GM21526 (cell line): ENCODE measurements around the gene NKX3-2.

Experiments
- ATAC-seq: cut with Tn5 transposase; IDR thresholded peaks from one replicate; pipeline ENCODE4 v1.9.1; 2021; ENCODE audit warnings: moderate library complexity; ENCODE audit not compliant: unreplicated experiment, low FRiP score

NKX3-2 gene

DNA sequence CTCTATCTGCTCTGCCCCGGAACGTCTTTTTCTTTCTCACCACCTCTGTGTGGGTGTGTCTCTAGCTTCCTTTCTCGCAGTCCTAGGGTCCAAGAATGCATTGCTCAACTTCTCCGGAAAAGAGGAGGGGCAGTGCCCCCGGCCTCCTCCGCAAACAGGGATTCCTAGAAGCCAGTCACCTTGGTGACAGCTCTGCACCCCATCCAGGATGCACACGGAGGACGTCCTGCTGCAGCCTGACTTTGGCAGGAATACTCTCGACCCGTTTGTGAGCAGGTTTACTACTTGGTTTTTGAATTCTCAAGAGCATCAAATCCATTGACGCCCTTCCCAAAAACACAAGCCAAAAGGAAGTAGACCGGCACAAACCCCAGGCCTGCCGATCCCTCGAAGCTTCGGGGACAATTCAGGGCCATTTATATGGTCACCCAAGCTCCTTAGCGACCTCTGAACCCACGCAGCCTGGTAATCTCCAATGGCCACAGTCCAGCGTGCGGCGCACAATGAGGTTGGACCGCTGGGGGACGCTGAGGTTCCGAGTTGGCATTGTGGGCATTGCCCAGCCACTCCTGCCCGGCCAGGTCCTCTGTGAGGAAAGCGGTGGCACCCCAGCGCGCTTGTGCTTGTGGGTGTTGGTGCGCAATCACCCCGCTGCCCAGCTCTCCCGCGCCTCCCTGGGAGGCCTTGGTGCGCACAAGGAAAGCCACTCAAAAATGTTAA lies 9.8 kb downstream of the NKX3-2 start:
- ATAC-seq, result no peak

DNA sequence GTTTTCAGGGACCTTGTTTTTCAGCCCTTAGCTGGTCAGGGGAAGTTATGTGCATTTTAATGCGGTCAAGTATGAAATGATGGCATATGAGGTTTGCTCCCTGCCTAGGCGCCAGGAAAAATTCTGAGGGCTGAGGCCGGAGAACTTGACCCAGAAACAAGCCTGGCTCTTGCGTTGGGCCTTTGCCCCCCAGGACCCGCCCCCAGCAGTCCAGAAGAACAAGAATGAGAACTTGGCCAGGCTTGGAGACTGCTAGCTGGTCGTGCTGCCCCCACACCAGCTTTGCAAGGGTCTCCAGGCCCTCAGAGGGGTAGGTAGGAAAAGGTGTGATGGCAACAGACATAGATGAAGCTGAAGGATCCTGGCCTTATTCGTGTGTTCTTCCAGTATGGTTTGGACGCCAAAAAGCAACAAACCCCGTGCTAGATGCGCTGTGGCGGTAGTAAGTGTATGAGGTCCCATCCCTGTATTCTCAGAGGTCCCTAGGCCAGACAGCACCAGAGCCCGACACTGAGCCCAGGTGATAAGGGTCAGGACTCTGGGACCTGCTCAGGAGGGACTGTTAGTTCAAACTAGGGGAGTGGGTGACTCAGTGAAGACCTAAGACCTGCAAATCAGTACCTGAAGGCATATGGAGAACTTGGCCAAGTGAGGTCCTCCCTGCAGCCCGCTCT lies 10.5 kb downstream of the NKX3-2 start:
- no peak for ATAC-seq

DNA sequence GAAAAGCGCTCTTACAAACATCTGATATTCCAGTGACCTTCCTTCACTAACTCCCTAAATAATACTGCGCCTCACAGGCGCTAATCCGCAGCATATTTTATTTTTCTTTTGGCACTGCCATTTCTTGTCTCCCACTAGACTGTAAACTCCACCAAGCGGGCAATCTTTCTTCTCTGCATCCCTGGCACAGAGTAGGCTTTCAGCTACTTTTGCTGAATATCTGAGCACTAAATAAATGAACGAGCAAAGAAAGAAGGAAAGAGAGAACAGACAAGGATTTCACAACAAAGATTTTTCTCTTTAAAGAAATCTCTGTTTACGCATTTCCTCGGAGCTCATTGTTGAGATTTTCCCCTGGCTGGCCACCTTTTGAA lies 12.7 kb downstream of the NKX3-2 start:
- no peak for ATAC-seq

DNA sequence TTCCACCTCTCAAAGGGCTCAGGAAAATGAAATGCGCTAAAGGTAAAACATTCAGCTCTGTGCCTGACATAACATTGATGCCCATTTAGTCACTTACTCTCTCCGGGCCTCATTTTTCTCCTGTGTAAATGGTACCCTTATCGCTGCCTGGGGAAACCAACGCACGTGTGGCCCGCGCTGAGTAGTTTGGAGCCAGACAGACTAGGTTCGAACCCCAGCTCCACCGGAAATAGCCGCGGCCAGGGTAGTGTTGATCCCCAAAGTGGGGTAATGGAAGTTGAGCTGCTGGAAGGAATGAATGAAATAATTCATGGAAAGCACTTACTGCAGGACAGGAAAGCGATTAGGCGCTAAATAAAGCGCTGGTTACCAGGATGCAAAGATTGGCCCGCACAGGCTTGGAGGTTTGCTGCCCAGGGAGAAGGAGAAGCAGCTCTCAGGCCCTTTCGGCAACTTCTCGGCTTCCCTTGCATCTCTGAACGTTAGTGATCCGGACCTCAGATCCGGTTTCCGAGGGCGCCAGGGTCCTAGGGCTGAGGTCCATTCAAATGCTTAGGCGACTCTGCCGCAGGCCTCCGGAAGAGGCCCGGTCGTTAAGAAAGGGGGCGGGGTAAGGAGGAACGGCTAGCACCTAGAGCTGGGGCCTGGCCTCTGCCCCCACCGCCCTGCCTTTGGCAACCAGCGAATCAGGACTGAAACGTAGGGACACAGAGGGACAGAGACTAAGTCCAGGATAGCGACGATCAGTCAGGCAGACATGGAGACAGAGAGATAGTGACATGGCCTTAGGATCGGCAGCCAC lies 13.3 kb downstream of the NKX3-2 start:
- ATAC-seq, result no peak

DNA sequence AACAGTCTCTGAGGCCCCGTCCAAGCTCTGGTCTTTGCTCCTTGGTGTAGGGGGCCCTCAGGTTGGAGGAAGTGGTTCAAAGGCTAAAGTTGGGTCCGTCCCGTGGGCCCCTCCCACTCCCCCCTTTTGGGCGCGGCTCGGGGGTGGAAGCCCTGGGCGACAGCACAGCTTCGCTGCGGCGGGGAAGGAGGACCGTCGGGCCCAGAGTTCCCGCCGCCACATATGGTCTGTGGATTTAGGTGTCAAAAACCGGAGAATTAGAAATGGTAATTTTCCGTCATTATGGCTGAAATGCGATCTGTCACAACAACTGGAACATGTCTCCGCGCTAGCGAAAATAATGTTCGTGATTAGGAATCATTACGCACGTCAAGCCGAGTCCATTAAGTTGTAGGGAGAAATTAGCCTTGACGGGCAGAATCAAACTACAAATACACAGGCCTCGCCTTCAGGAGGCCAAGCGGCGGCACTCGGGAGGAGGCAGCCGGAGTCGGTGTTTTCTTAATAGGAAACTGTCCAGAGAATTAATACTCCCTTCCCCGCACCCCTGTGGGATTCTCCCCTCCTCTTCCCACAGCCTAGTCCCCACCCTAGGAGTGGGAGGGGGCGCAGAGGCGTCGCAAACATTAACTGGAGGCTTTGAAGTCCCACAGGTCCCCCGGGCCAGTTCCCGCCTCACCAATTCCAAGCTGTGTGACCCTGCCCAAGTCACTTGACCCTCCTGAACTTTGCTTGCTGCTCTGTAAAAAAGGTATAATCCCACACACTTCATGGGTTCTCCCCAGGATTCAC lies 15.0 kb downstream of the NKX3-2 start:
- no peak for ATAC-seq

DNA sequence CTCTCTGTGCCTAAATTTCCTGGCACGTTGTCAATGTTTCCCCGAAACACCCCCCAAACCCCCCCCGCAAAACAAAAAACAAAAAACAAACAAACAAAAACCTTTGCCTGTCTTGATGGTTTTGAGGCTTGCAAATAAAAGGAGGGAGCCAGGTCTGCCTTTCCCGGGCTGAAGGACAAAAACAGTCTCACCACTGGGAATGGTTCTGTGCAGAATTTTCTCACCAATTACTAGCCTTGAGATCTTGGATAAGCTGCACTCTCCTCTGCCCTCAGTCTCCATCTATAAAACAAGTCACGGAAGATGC lies 15.5 kb downstream of the NKX3-2 start:
- ATAC-seq, result no peak

DNA sequence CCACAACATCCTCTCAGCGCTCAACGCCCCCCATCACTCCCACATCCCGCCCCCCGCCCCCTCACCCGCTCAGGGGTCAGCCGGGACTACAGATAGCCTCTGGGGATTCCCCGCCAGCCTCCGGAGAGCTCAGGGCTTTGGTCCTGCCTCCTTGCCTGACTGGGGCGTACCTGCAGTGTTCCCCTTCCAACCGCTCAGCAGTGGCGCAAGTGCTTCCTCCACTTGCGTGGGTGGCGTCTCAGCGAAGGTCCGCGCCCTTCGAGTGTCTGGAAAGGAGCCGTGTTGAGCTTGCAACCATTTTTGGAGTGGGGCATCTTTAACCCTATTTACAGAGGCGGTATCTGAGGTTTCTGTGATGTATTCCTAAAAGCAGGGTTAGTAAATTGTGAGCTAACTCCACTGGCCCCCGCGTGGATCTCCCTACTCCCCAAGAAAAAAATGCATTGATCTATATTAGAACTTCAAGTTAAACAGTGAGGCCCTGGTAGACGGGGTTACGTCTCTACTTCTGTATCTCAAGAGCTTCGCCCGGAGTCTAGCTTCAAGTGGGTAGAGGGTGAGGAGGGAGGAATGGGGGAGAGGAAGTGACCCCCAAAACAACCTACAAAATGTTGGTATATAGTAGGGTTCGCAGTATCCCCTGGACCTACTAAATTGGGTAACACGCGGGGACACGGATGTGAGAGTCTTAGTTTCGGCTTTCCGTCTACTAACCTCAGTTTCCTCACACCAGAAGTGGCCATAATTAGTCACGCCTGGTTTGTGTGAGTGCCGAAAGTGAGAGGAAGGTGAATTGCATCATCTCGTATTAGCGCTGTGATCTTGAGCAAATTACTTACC lies 16.1 kb downstream of the NKX3-2 start:
- peak; percentile 84 for ATAC-seq

DNA sequence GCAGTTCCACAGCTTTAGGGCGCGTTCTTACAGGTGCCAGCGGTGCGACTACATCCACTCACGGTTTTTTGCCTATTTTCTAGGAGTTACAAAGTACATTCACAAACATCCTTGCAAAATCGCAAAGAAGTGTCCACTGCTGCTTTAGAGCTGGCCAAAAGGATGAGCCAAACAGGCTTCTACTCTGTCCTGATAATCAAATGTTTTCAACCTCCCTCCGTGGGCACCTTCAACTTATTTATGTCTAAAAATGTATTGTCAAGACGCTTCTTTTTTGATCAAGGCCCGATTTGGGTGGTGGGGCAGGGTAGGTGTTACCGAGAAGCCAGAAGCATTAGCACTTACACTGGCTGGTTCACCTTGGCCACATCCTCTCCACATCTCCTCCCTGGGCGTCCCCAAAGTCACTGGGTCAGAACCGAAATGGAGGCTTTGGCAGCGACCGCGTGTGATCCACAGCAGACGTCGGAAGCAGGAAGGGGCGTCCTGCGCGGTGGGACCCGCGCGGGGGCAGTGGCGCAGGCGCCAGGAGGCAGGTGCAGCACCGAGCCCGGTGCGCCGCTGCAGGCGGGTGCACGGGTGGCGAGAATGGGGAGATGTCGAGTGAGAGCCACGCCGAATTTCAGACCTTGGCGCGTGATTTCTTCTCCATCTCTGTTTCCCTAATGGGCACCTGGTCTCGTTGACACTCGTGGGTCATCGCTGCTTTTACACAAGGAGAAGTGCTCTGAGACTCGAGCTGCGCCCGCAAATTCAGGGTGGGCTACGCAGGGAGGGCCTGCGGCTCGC lies 16.9 kb downstream of the NKX3-2 start:
- no peak for ATAC-seq

DNA sequence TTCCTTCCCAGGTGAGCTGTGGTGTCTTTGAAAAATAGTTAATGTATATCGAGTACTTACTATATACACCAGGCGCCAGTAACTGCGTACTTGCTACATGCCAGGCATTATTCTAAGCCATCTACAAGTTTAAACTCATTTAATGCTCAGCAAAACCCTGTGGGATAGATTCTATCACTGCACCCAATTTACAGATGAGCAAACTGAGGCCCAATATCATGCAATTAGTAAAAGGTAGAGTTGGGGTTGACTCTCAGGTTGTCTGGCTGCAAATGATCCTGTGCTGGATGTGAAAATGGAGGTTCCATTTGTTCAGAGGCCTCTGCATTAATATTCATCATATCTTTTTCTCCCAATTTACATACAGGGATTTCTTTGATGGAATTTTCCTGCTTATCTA lies 17.6 kb downstream of the NKX3-2 start:
- ATAC-seq, result no peak

DNA sequence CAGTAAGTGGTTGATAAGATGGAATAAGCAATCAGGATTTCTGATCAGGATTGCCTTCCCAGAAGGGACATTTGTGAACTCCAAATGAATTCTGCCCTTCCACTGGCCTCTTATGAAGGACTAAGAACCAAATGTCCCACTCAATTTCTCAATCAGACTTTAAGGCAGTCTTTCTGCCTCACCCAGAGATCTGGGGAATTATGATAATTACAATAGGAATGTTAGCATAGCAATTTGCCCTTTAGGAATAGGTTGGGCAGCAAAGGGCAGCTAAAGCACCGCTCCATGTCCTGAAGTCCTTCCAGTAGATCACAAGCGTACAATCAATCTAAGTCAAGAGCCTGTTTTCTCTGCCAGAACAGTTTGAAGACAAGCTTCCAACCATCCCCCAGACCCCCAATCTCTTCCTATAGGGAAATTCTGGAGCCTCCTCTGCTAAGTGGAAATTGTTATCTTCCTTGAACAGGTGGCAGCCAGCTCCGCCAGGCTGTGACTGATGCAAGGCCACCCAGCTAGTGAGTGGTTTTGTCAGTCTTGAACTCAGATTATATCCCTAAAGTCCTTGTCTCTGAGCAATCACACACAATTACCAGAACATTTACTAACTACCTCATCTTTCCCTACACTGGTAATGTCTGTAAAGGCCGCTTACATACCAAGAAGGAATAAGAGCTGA lies 18.6 kb downstream of the NKX3-2 start:
- no peak for ATAC-seq

DNA sequence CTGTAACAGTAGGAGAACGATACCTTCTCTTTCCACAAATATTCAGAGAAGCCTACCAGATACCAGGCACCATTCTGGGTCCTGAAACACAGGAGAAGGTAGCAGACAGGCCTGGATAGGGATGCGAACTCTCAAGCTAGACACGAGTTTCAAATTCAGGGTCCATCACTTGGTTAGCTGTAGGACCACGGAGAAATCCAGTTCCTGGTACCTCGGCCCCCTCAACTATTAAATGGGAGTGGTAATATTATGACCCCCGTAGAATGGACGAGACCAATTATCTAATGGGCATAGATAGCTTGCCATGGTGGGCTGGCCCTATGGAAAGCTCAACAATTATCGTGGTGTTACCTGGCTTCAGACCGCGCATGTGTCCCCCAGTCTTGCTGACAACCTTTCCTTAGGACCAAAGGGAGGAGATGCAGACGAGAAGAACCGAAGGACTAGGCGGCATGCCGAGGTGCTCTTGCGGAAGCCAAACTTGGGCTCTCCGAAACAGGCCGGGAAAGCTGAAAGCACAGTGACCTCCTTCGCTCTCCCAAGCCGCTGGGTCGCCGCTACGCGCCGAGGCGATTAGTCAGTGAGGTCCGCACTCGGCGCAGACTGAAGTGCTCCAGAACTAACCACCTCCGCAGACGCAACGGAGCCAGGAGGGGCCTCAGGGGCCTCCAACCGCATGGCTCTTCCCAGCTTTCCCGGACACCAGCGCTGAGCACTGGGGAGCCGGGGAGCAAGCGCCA lies 19.6 kb downstream of the NKX3-2 start:
- no peak for ATAC-seq

DNA sequence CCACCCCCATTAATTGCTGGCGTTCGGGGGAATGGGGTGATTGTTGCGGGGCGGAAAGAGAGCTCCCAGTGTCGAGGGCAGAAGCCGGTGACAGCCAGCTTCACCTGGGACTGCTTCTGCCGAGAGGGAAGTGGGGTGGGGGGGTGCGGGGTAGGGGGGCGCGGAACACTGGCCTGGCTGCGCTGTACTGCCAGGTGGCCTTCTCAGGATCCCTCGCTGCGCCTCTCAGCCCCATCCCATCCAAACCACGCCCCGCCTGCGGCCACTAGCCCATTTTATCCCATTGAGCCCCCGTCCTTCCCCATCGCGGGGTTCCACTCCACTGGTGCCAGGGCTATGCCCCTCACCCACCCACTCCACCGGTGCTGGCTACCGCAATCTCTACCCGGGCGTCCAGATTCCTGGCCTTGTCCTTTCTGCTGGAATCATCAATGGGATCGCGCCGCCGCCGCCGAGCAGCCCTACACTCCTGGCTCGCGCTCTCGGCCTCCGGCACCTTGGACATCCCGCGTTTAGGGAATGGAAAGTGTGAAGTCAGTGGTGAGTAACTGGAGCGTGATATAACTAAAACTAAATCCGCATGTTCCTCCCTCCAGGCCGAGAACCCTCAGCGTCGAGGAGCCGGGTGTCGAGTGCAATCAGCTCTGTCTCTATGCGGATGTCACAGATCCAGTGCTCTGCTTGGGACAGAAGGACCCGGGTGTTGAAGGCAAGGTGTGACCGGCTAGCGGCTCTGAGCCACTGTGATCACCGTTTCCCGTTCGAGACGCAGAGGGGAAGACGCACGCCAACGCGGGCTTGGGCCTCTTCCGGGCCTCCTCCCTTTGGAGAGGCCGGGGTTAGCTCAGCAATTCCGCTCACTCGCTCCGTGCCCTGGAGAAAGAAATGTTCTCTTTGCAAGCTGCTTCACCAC lies 20.5 kb downstream of the NKX3-2 start:
- no peak for ATAC-seq

DNA sequence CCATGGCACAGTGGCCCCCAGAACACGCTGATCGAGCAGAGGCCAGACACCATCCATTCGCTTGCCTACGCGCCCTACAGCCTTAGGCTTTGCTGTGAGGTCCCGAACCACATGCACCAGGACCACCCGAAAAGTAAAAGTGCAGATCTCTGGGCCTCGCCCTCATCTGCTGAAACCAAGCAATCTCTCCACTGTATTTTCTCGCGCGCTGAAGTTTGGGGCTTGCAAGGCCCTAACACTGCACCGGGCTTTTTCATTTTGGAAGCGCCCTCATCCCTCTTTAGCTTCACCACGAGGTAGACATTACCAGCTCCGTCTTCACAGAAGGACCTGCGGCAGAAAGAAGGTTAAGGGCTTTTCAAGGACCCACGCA lies 21.2 kb downstream of the NKX3-2 start:
- no peak for ATAC-seq

DNA sequence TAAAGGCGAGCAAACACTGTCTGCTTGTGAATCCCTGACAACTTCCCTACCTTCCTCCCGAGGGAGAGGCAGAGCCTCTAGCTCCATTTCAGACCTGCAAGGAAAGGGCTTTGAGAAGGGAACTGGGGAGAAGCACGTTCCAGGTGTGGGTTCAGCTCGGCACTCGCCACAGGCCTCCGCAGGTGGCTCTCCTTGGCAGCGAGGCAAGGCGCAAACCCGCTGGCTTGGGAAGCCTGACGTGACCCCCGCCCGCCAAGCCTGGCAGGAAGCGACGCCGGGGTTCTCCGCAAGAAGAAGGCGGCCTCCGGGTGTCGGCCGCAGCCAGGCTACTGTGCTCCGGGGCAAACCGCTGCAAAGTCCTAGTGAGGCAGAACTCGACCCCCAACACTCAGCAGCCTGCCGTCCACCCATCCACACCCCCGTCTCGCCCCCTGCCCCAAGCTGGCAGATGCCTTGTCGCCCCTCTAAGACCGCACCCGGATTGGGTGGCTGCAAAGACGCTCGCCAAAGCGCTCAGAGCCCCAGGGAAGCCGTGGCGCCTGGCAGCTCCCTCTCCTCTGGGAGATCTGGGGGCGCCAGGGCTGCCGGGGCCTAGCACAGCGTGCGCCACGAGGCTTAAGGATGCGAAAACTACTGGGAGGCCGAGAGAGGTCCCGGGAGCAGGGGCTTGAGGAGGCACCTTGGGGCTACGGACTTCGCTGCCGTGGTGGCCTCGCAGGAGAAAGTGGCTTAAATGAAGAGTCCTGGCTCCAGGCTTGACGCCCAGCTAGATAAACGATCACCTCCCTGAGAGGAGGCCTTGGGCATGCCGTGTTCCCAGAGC lies 21.8 kb downstream of the NKX3-2 start:
- ATAC-seq, result no peak

DNA sequence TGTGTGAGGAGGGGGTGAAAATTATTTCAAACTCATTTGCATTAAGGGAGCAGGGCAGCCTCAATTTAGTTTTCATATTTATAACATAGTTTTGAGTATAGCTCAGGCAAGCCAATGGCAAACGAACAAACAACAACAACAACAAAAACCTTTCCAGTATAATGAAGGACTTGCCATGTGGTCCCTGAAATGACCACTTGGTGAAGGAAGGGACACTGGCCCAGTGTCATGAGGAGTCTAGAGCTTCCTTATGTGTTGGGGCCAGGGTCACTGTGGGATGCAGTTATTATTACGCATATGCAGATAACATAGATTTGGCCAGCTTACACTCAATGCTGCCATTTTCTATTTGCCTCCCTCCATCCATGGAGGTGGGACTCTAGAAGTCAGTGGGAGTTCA lies 23.3 kb downstream of the NKX3-2 start:
- no peak for ATAC-seq

DNA sequence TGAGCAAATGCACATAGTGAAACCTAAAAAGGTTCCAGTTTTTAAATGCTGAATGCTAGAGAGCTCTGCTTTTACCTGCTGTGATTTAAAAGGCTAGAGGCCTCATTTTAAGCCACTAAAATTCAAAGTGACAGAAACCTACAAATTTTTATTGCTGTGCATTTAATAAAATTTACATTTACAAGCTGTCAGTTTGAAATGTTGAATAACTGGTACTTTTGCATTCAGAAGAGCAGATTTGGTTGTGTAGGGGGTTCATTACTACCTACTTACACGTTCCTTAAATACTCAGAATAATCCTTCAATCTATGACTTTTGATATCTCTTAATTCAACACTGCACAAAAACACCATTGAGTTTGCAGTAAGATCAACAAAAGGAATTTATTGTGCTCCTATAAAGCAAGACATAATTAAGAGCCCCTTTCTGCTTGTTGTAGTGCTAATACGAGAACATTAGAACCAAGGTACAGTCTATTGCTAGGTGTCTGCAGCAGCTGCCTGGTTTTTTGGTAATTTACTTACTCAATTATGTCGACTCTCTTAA lies 27.9 kb downstream of the NKX3-2 start:
- ATAC-seq, result no peak
